OCI-LY3 (cell line): ENCODE data around the gene PSPC1.

Experiments used
- CTCF ChIP-seq: fragments of 200-600, 300-600 bp; sonication (generic); IDR thresholded peaks from 2 replicates; pipeline ENCODE4 v1.5.1; 2014; ENCODE audit warnings: antibody characterized with exemption, low read length, low read depth
- EZH2phosphoT487 ChIP-seq: fragments of 200-600 bp; shearing (Covaris generic); IDR thresholded peaks from 2 replicates; pipeline ENCODE4 v1.6.1; 2018; ENCODE audit warnings: antibody characterized with exemption, mixed run types, low read depth

DNA sequence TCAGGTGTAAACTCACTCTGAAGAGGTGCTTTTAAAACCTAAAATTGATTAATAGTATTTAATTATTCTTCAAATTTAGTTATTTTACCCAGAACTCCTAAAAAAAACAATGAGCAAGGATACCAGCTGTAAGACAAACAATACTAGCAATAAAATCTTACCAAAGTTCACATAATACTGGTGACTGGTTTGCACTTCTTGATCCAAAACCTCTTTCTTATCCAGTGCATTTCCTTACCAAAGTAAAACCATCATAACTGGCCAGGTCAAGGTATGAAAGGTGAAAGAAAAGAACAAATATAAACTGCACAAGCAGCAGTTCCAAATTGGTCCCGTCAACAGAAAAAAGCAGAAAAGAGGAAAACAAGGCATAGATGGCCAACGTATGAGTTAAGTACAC, 62.7 kb downstream of the PSPC1 start:
- TF ChIP-seq CTCF (no peak), EZH2phosphoT487 (no peak)
